GM12801 (cell line): ENCODE results near the gene SLC6A18.

ENCODE experiments used
- CTCF ChIP-seq: IDR thresholded peaks from one replicate; pipeline ENCODE4 v1.5.1; 2011; ENCODE audit warnings: control low read depth; ENCODE audit not compliant: insufficient read length; ENCODE audit errors: extremely low read depth

The SLC6A18 gene

GRCh38 chr5:1257841-1258240 lies 32.7 kb downstream of the SLC6A18 start:
- no peak for TF ChIP-seq CTCF

- no peak for TF ChIP-seq CTCF
Measured at GRCh38 chr5:1259806-1260480, 34.8 kb downstream of the SLC6A18 start.

GRCh38 chr5:1261643-1262042 lies 36.5 kb downstream of the SLC6A18 start:
- TF ChIP-seq CTCF = no peak

- TF ChIP-seq CTCF = no peak
Measured at GRCh38 chr5:1262381-1262780, 37.2 kb downstream of the SLC6A18 start.

- TF ChIP-seq CTCF = no peak
Measured at GRCh38 chr5:1264211-1264610, 39.0 kb downstream of the SLC6A18 start.

GRCh38 chr5:1265026-1265425 lies 39.8 kb downstream of the SLC6A18 start:
- TF ChIP-seq CTCF = no peak

- no peak for TF ChIP-seq CTCF
Measured at GRCh38 chr5:1265461-1266455, 40.6 kb downstream of the SLC6A18 start.
